Prostate gland (tissue), 2 donors: ENCODE results near the gene ZNF576. TPM values are rescaled to one million over a fixed set of nuclear protein-coding genes. Genes with fewer than 3 reads are reported as not detected.

Source experiments
- DNase-seq: peaks from one replicate; pipeline ENCODE4 v3.0.0-alpha.2; 2019; ENCODE audit warnings: low spot score
- H3K27ac ChIP-seq, 2 donors: fragments of 200-600 bp; sonication (generic); 2 replicates each; pipeline ENCODE4 v1.5.1; 2017 to 2019
- H3K27me3 ChIP-seq: fragments of 200-600 bp; sonication (generic); replicated peaks from 2 replicates; pipeline ENCODE4 v1.5.1; 2019; ENCODE audit not compliant: insufficient read depth
- H3K36me3 ChIP-seq, 2 donors: fragments of 200-600 bp; sonication (generic); 1 replicate in 1 of 2; 2 replicates in 1 of 2; pipeline versions ENCODE4 v1.5.1 to v1.8.1; 2017 to 2019
- H3K4me1 ChIP-seq: fragments of 200-600 bp; sonication (generic); replicated peaks from 2 replicates; pipeline ENCODE4 v1.5.1; 2019
- H3K4me3 ChIP-seq, 2 donors: fragments of 200-600 bp; sonication (generic); 2 replicates each; pipeline ENCODE4 v1.5.1; 2017 to 2019
- H3K9me3 ChIP-seq: fragments of 200-600 bp; sonication (generic); 2 replicates; pipeline ENCODE4 v1.5.1; 2017
- CTCF ChIP-seq, 4 experiments: fragments of 200-600 bp in 2 of 4; fragments of 450-650 bp in 2 of 4; sonication (generic) in 2 of 4; IDR thresholded peaks; 1 replicate in 3 of 4; 2 replicates in 1 of 4; pipeline ENCODE4 v1.5.1; 2016 to 2019; ENCODE audit warnings: antibody characterized with exemption in 4 of 4, mild to moderate bottlenecking in 2 of 4, moderate library complexity in 2 of 4
- POLR2A ChIP-seq: fragments of 450-650 bp; IDR thresholded peaks from one replicate; pipeline ENCODE4 v1.6.1; 2016; ENCODE audit warnings: antibody characterized with exemption, mild to moderate bottlenecking
- POLR2AphosphoS5 ChIP-seq: sonication (generic); formaldehyde crosslinking; IDR thresholded peaks from one replicate; pipeline ENCODE4 v1.6.1; 2017; ENCODE audit warnings: antibody characterized with exemption
- WGBS: methylation state at CpG from one replicate; pipeline ENCODE4 v1.1.5; 2018; 5-methylcytosine and 5-hydroxymethylcytosine counted together
- intact Hi-C: fragments of 100-400 bp; cut with DNase I; formaldehyde crosslinking; loops from one replicate; pipeline ENCODE4 v1.14.2; 2022
- total RNA-seq, 2 donors: library from RNA; depleted of rRNA; stranded (reverse); fragments of >200 nt; gene quantifications; one replicate each; pipeline ENCODE4 v1.1.0, GENCODE V29; 2016

ZNF576 gene
- total RNA-seq, 2 donors from 2014 or later = 25.1 to 30.6 TPM

- no peaks in the 10 kb centered on the region for H3K4me1 ChIP-seq
- no peak for DNase-seq
- intact Hi-C loops = no loop called here
- no peaks in the 10 kb centered on the region for H3K27me3 ChIP-seq
- no peaks in the 10 kb centered on the region for H3K36me3 ChIP-seq
- no peak for TF ChIP-seq POLR2A
- no peak for TF ChIP-seq CTCF (IDR thresholded peaks at IDR 0.05)
- TF ChIP-seq POLR2AphosphoS5 = no peak
- H3K27ac ChIP-seq = no peak overlapping the region
- no peaks in the 10 kb centered on the region for H3K9me3 ChIP-seq
- 83% methylated on average over 32 of the region's 32 CpGs for WGBS
- H3K4me3 ChIP-seq = no peak overlapping the region
These were observed 29.7 kb downstream of the ZNF576 start for GRCh38 chr19:43625918-43626579.

- Histone ChIP-seq H3K4me1 (no peaks in the 10 kb centered on the region), H3K9me3 (no peaks in the 10 kb centered on the region), H3K27ac (no peak overlapping the region), H3K36me3 (no peaks in the 10 kb centered on the region), H3K27me3 (no peaks in the 10 kb centered on the region), H3K4me3 (no peak overlapping the region)
- no peak for DNase-seq
- intact Hi-C loops = no loop called here
- TF ChIP-seq POLR2AphosphoS5 (no peak), POLR2A (no peak), CTCF (IDR thresholded peaks at IDR 0.05) (no peak)
- WGBS = 78% methylated on average over 17 of the region's 17 CpGs
These were observed 30.4 kb downstream of the ZNF576 start for GRCh38 chr19:43626838-43627237.

- intact Hi-C loops = no loop called here
These were observed 32.4 kb downstream of the ZNF576 start for GRCh38 chr19:43628646-43629326.

GRCh38 chr19:43631491-43631890 lies 35.1 kb downstream of the ZNF576 start:
- Histone ChIP-seq H3K27me3 (no peaks in the 10 kb centered on the region), H3K4me1 (no peaks in the 10 kb centered on the region), H3K4me3 (no peak overlapping the region), H3K9me3 (no peaks in the 10 kb centered on the region), H3K27ac (no peak overlapping the region), H3K36me3 (no peaks in the 10 kb centered on the region)
- intact Hi-C loops = no loop called here
- no peak for DNase-seq
- WGBS = 89% methylated on average over 5 of the region's 5 CpGs
- no peak for TF ChIP-seq POLR2A
- TF ChIP-seq POLR2AphosphoS5 = no peak
- no peak for TF ChIP-seq CTCF (IDR thresholded peaks at IDR 0.05)

More at GRCh38 chr19:43628646-43629326, 32.4 kb downstream of the ZNF576 start:
- TF ChIP-seq CTCF (IDR thresholded peaks at IDR 0.05) (no peak), POLR2A (no peak), POLR2AphosphoS5 (no peak)
- 94% methylated on average over 3 of the region's 3 CpGs for WGBS
- H3K27ac ChIP-seq = no peak overlapping the region
- no peaks in the 10 kb centered on the region for H3K4me1 ChIP-seq
- H3K4me3 ChIP-seq = no peak overlapping the region
- no peaks in the 10 kb centered on the region for H3K27me3 ChIP-seq
- no peak for DNase-seq
- H3K36me3 ChIP-seq = no peaks in the 10 kb centered on the region
- H3K9me3 ChIP-seq = no peaks in the 10 kb centered on the region

- intact Hi-C loops = no loop called here
- Histone ChIP-seq H3K27me3 (no peaks in the 10 kb centered on the region), H3K4me1 (no peaks in the 10 kb centered on the region), H3K27ac (no peak overlapping the region), H3K9me3 (no peaks in the 10 kb centered on the region), H3K36me3 (no peaks in the 10 kb centered on the region), H3K4me3 (no peak overlapping the region)
- WGBS = 86% methylated on average over 4 of the region's 4 CpGs
- TF ChIP-seq POLR2A (no peak), POLR2AphosphoS5 (no peak), CTCF (IDR thresholded peaks at IDR 0.05) (no peak)
- DNase-seq = no peak
These were observed 37.1 kb downstream of the ZNF576 start for GRCh38 chr19:43633520-43633919.
